Gastrocnemius medialis (tissue), 4 donors: Measurements from ENCODE around the gene RAPSN. TPM values are rescaled to one million over a fixed set of nuclear protein-coding genes. Genes with fewer than 3 reads are reported as not detected.

Experiments used
- ATAC-seq, 2 donors: fragments of 150-250 bp; one replicate each; pipeline ENCODE4 v1.9.1; 2016
- DNase-seq, 2 donors: peaks; one replicate each; pipeline ENCODE4 v3.0.0-alpha.2; 2019
- H3K27ac ChIP-seq, 4 donors: fragments of 200-600 bp; sonication (generic); 1 replicate in 1 of 4; 2 replicates in 3 of 4; pipeline ENCODE4 v1.5.1; 2016 to 2018; ENCODE audit warnings: mild to moderate bottlenecking in 2 of 4, moderate library complexity in 1 of 4
- H3K27me3 ChIP-seq, 3 donors: fragments of 200-600 bp; sonication (generic) in 2 of 3; 1 replicate in 1 of 3; 2 replicates in 2 of 3; pipeline versions ENCODE4 v1.5.1 to v1.6.0; 2016 to 2019; ENCODE audit warnings: mild to moderate bottlenecking in 1 of 3, moderate library complexity in 1 of 3
- H3K36me3 ChIP-seq, 2 donors: fragments of 200-600 bp; sonication (generic) in 1 of 2; one replicate each; pipeline ENCODE4 v1.5.1; 2017 to 2018
- H3K4me1 ChIP-seq, 2 donors: fragments of 200-600 bp; sonication (generic) in 1 of 2; one replicate each; pipeline ENCODE4 v1.5.1; 2016 to 2017; ENCODE audit warnings: mild to moderate bottlenecking in 2 of 2
- H3K4me3 ChIP-seq, 4 donors: fragments of 200-600 bp; sonication (generic) in 3 of 4; 1 replicate in 1 of 4; 2 replicates in 3 of 4; pipeline ENCODE4 v1.5.1; 2016 to 2019; ENCODE audit warnings: mild to moderate bottlenecking in 2 of 4
- H3K9me3 ChIP-seq, 3 donors: fragments of 200-600 bp; sonication (generic) in 2 of 3; 1 replicate in 1 of 3; 2 replicates in 2 of 3; pipeline ENCODE4 v1.5.1; 2016 to 2019
- CTCF ChIP-seq, 5 experiments: fragments of 450-650 bp in 3 of 5; fragments of 200-600 bp in 2 of 5; sonication (generic) in 2 of 5; IDR thresholded peaks in 4 of 5; conservative IDR thresholded peaks in 1 of 5; 1 replicate in 4 of 5; 2 replicates in 1 of 5; pipeline ENCODE4 v1.5.1; 2016 to 2019; ENCODE audit warnings: antibody characterized with exemption in 5 of 5, mild to moderate bottlenecking in 3 of 5, moderate library complexity in 3 of 5
- POLR2A ChIP-seq, 2 donors: fragments of 450-650 bp; IDR thresholded peaks; one replicate each; pipeline ENCODE4 v1.6.1; 2017; ENCODE audit warnings: antibody characterized with exemption in 2 of 2, mild to moderate bottlenecking in 2 of 2, moderate library complexity in 2 of 2
- in situ Hi-C, 4 donors: fragments of 200-750 bp; cut with MboI; loops; one replicate each; pipeline versions ENCODE4 v1.15.0 to v1.8.0; 2017; ENCODE audit warnings: low sequenced_read_pairs in 4 of 4
- intact Hi-C: fragments of 100-400 bp; cut with DNase I; formaldehyde crosslinking; loops from one replicate; pipeline ENCODE4 v1.15.1; 2023; ENCODE audit warnings: low total_unique reads
- total RNA-seq, 4 donors: library from RNA; depleted of rRNA; stranded (reverse); fragments of >200 nt; gene quantifications; one replicate each; pipeline versions ENCODE4 v1.1.0 to v1.2.3, GENCODE V29; 2016

The RAPSN gene
- total RNA-seq, 4 donors from 2014 or later = 48.9 to 68.6 (median 59.4) TPM

- DNase-seq (peak; percentile 43 to 48), ATAC-seq (peak; percentile 49 to 71)
- H3K27me3 ChIP-seq = no peaks in the 10 kb centered on the region
- peaks cover 17 to 19% of the 10 kb centered on the region in 2 donors for H3K4me1 ChIP-seq
- no peak overlapping the region for H3K4me3 ChIP-seq
- no peak for TF ChIP-seq POLR2A (IDR thresholded peaks at IDR 0.05)
- no peak for TF ChIP-seq CTCF (IDR thresholded peaks at IDR 0.05 in 4 of 5, conservative IDR thresholded peaks at IDR 0.05 in 1 of 5)
- H3K9me3 ChIP-seq = no peaks in the 10 kb centered on the region
- intact Hi-C loops = loop anchor here (10.0 kb wide), 1 partner anchor 258 kb away; the partner anchor contains the start of gene PACSIN3
- H3K27ac ChIP-seq = peak overlapping the region; percentile 39 to 58 (median 46)
- peaks cover 0 to 7% of the 10 kb centered on the region in 2 donors for H3K36me3 ChIP-seq
- in situ Hi-C loops = loop anchor here in 1 of 4 donors (10.0 kb wide), 1 partner anchor 58 kb away; no protein-coding TSS in a partner anchor
Observed at GRCh38 chr11:47442514-47442913, 6.4 kb downstream of the RAPSN start.

GRCh38 chr11:47441421-47441820 is 7.5 kb downstream of the RAPSN start:
- Histone ChIP-seq H3K27ac (no peak overlapping the region), H3K9me3 (no peaks in the 10 kb centered on the region), H3K36me3 (no peaks in the 10 kb centered on the region), H3K4me1 (peaks cover 16 to 17% of the 10 kb centered on the region in 2 donors), H3K4me3 (no peak overlapping the region), H3K27me3 (no peaks in the 10 kb centered on the region)
- intact Hi-C loops = loop anchor here (10.0 kb wide), 1 partner anchor 257 kb away; the partner anchor contains the start of gene PACSIN3
- ATAC-seq (no peak), DNase-seq (no peak)
- no peak for TF ChIP-seq POLR2A (IDR thresholded peaks at IDR 0.05)
- no peak for TF ChIP-seq CTCF (IDR thresholded peaks at IDR 0.05 in 4 of 5, conservative IDR thresholded peaks at IDR 0.05 in 1 of 5)
- in situ Hi-C loops = loop anchor here in 1 of 4 donors (10.0 kb wide), 1 partner anchor 57 kb away; no protein-coding TSS in a partner anchor

GRCh38 chr11:47440054-47440476 is 8.9 kb downstream of the RAPSN start:
- Histone ChIP-seq H3K9me3 (no peaks in the 10 kb centered on the region), H3K27me3 (no peaks in the 10 kb centered on the region), H3K36me3 (no peaks in the 10 kb centered on the region), H3K4me1 (peaks cover 16 to 17% of the 10 kb centered on the region in 2 donors), H3K27ac (no peak overlapping the region), H3K4me3 (no peak overlapping the region)
- TF ChIP-seq POLR2A (IDR thresholded peaks at IDR 0.05) = no peak
- TF ChIP-seq CTCF (IDR thresholded peaks at IDR 0.05 in 4 of 5, conservative IDR thresholded peaks at IDR 0.05 in 1 of 5) = no peak
- in situ Hi-C loops (loop anchor here in 1 of 4 donors (10.0 kb wide), 1 partner anchor 55 kb away; no protein-coding TSS in a partner anchor), intact Hi-C loops (loop anchor here (10.0 kb wide), 1 partner anchor 255 kb away; the partner anchor contains the start of gene PACSIN3)
- ATAC-seq = no peak
- no peak for DNase-seq

- Histone ChIP-seq H3K9me3 (no peaks in the 10 kb centered on the region), H3K27ac (no peak overlapping the region), H3K27me3 (no peaks in the 10 kb centered on the region), H3K36me3 (no peaks in the 10 kb centered on the region), H3K4me1 (peaks cover 17 to 25% of the 10 kb centered on the region in 2 donors), H3K4me3 (no peak overlapping the region)
- TF ChIP-seq CTCF (IDR thresholded peaks at IDR 0.05 in 4 of 5, conservative IDR thresholded peaks at IDR 0.05 in 1 of 5) = no peak
- no peak for TF ChIP-seq POLR2A (IDR thresholded peaks at IDR 0.05)
- no peak for DNase-seq
- intact Hi-C loops = no loop called here
- ATAC-seq = no peak
- in situ Hi-C loops = no loop called here
Observed at GRCh38 chr11:47438721-47439120, 10.2 kb downstream of the RAPSN start.
